Testis (tissue), 3 donors: ENCODE data around the gene CAV3. TPM values are rescaled to one million over a fixed set of nuclear protein-coding genes. Genes with fewer than 3 reads are reported as not detected.

Experiments
- DNase-seq: peaks from one replicate; pipeline ENCODE4 v3.0.0-alpha.2; 2019
- H3K27ac ChIP-seq, 2 donors: fragments of 200-600 bp; sonication (generic); one replicate each; pipeline ENCODE4 v1.5.1; 2019
- H3K27me3 ChIP-seq: fragments of 200-600 bp; sonication (generic); one replicate; pipeline ENCODE4 v1.5.1; 2019
- H3K36me3 ChIP-seq: fragments of 200-600 bp; sonication (generic); one replicate; pipeline ENCODE4 v1.5.1; 2017; ENCODE audit warnings: low read depth; ENCODE audit errors: missing control alignments
- H3K4me1 ChIP-seq: fragments of 200-600 bp; sonication (generic); one replicate; pipeline ENCODE4 v1.5.1; 2019
- H3K4me3 ChIP-seq, 2 donors: fragments of 200-600 bp; sonication (generic); one replicate each; pipeline ENCODE4 v1.5.1; 2017 to 2019
- H3K9me3 ChIP-seq: fragments of 200-600 bp; sonication (generic); one replicate; pipeline ENCODE4 v1.5.1; 2017
- CTCF ChIP-seq, 3 experiments: fragments of 450-650 bp in 2 of 3; fragments of 200-600 bp in 1 of 3; sonication (generic) in 1 of 3; IDR thresholded peaks; one replicate each; pipeline ENCODE4 v1.5.1; 2016 to 2019; ENCODE audit warnings: antibody characterized with exemption in 3 of 3, mild to moderate bottlenecking in 2 of 3, moderate library complexity in 1 of 3
- POLR2A ChIP-seq: fragments of 450-650 bp; IDR thresholded peaks from one replicate; pipeline ENCODE4 v1.6.1; 2017; ENCODE audit warnings: antibody characterized with exemption, mild to moderate bottlenecking, moderate library complexity
- WGBS, 2 donors: methylation state at CpG; one replicate each; pipeline ENCODE4 v1.1.5; 2018; 5-methylcytosine and 5-hydroxymethylcytosine counted together
- intact Hi-C: fragments of 100-400 bp; cut with DNase I; formaldehyde crosslinking; loops from one replicate; pipeline ENCODE4 v1.15.1; 2023; ENCODE audit warnings: low total_unique reads
- polyA plus RNA-seq: library from polyadenylated mRNA; stranded (reverse); fragments of 350-450 nt; fragmentation: Illumina TruSeq; extraction: RNeasy Lipid Tissue Mini Kit (QIAGEN cat#74804); gene quantifications from one replicate; pipeline ENCODE4 v1.2.3, GENCODE V29; 2014; ENCODE audit warnings: low read depth, low replicate concordance; ENCODE audit not compliant: insufficient read depth
- total RNA-seq, 2 donors: library from RNA; depleted of rRNA; stranded (reverse); fragments of >200 nt; gene quantifications; one replicate each; pipeline ENCODE4 v1.2.3, GENCODE V29; 2016

CAV3 gene
- total and polyA plus RNA-seq, 3 donors from 2014 or later = 1.3 TPM; not detected in 2

GRCh38 chr3:8745619-8746370, 12.2 kb downstream of the CAV3 start:
- Histone ChIP-seq H3K9me3 (no peaks in the 10 kb centered on the region), H3K36me3 (no peaks in the 10 kb centered on the region), H3K4me3 (no peak overlapping the region), H3K4me1 (peaks cover 6% of the 10 kb centered on the region), H3K27ac (no peak overlapping the region), H3K27me3 (no peaks in the 10 kb centered on the region)
- WGBS, 2 donors = 97% methylated on average over 23 to 25 of the region's 25 CpGs
- DNase-seq = no peak
- intact Hi-C loops = no loop called here
- no peak for TF ChIP-seq CTCF (IDR thresholded peaks at IDR 0.05)
- TF ChIP-seq POLR2A = no peak

- no peaks in the 10 kb centered on the region for H3K9me3 ChIP-seq
- H3K27ac ChIP-seq = no peak overlapping the region
- no peak overlapping the region for H3K4me3 ChIP-seq
- intact Hi-C loops = no loop called here
- H3K27me3 ChIP-seq = no peaks in the 10 kb centered on the region
- no peak for TF ChIP-seq CTCF (IDR thresholded peaks at IDR 0.05)
- TF ChIP-seq POLR2A = no peak
- DNase-seq = no peak
- H3K36me3 ChIP-seq = no peaks in the 10 kb centered on the region
- peaks cover under 1% of the 10 kb centered on the region for H3K4me1 ChIP-seq
- 54 to 57% methylated on average over 7 of the region's 7 CpGs for WGBS, 2 donors
These were observed 13.3 kb downstream of the CAV3 start for GRCh38 chr3:8746780-8747345.

- no peak for DNase-seq
- Histone ChIP-seq H3K4me3 (no peak overlapping the region), H3K9me3 (no peaks in the 10 kb centered on the region), H3K27me3 (no peaks in the 10 kb centered on the region), H3K27ac (no peak overlapping the region), H3K36me3 (no peaks in the 10 kb centered on the region), H3K4me1 (no peaks in the 10 kb centered on the region)
- intact Hi-C loops = no loop called here
- TF ChIP-seq CTCF (IDR thresholded peaks at IDR 0.05) (no peak), POLR2A (no peak)
- 83 to 90% methylated on average over 1 to 3 of the region's 3 CpGs for WGBS, 2 donors
These were observed 15.7 kb downstream of the CAV3 start for GRCh38 chr3:8749316-8749715.

GRCh38 chr3:8752832-8753231, 19.2 kb downstream of the CAV3 start:
- no peaks in the 10 kb centered on the region for H3K36me3 ChIP-seq
- WGBS, 2 donors = 89 to 93% methylated on average over 14 of the region's 14 CpGs
- no peak for DNase-seq
- no peak overlapping the region for H3K4me3 ChIP-seq
- TF ChIP-seq CTCF (IDR thresholded peaks at IDR 0.05) = no peak
- TF ChIP-seq POLR2A = no peak
- H3K27me3 ChIP-seq = no peaks in the 10 kb centered on the region
- no peaks in the 10 kb centered on the region for H3K4me1 ChIP-seq
- intact Hi-C loops = no loop called here
- H3K9me3 ChIP-seq = no peaks in the 10 kb centered on the region
- H3K27ac ChIP-seq = no peak overlapping the region

- no peak for TF ChIP-seq CTCF (IDR thresholded peaks at IDR 0.05)
- TF ChIP-seq POLR2A = no peak
- no peaks in the 10 kb centered on the region for H3K27me3 ChIP-seq
- no peaks in the 10 kb centered on the region for H3K9me3 ChIP-seq
- 63 to 67% methylated on average over 3 of the region's 3 CpGs for WGBS, 2 donors
- no peak for DNase-seq
- H3K27ac ChIP-seq = no peak overlapping the region
- H3K4me3 ChIP-seq = no peak overlapping the region
- H3K4me1 ChIP-seq = no peaks in the 10 kb centered on the region
- intact Hi-C loops = no loop called here
- no peaks in the 10 kb centered on the region for H3K36me3 ChIP-seq
These were observed 21.5 kb downstream of the CAV3 start for GRCh38 chr3:8755097-8755496.
